GM23338 (cell line): ENCODE data around the gene ATL3.

ENCODE experiments used
- CREB1 ChIP-seq: fragments of 250-450 bp; sonication (Bioruptor Pico); IDR thresholded peaks from 2 replicates; pipeline ENCODE4 v1.5.0; 2020; ENCODE audit warnings: low read depth, mild to moderate bottlenecking, moderate library complexity
- CTCF ChIP-seq, 2 experiments: fragments of 200-600 bp in 1 of 2; sonication (generic) in 1 of 2; conservative IDR thresholded peaks; 2 replicates each; pipeline versions ENCODE4 v1.5.1 to v1.6.1; 2016 to 2017; ENCODE audit warnings: antibody characterized with exemption in 2 of 2, low read depth in 2 of 2, mild to moderate bottlenecking in 2 of 2, moderate library complexity in 1 of 2
- EZH2 ChIP-seq: fragments of 200-600 bp; sonication (generic); IDR thresholded peaks from one replicate; pipeline ENCODE4 v1.8.0; 2017; ENCODE audit warnings: antibody characterized with exemption, mild to moderate bottlenecking, low read depth; ENCODE audit not compliant: unreplicated experiment
- EZH2phosphoT487 ChIP-seq: fragments of 200-600 bp; sonication (generic); IDR thresholded peaks from one replicate; pipeline ENCODE4 v1.8.1; 2018; ENCODE audit warnings: antibody characterized with exemption; ENCODE audit not compliant: unreplicated experiment
- POLR2AphosphoS5 ChIP-seq: IDR thresholded peaks from 2 replicates; pipeline ENCODE4 v1.6.1; 2016; ENCODE audit warnings: antibody characterized with exemption, low read depth
- REST ChIP-seq: IDR thresholded peaks from one replicate; pipeline ENCODE4 v1.6.1; 2018; ENCODE audit warnings: antibody characterized with exemption; ENCODE audit not compliant: unreplicated experiment
- STAT1 ChIP-seq: IDR thresholded peaks from one replicate; pipeline ENCODE4 v1.6.1; 2016; ENCODE audit warnings: antibody characterized with exemption; ENCODE audit not compliant: unreplicated experiment
- ZNF114 ChIP-seq: fragments of 250-450 bp; sonication (Bioruptor Pico); IDR thresholded peaks from 2 replicates; pipeline ENCODE4 v1.5.0; 2020; ENCODE audit warnings: mild to moderate bottlenecking, moderate library complexity
- ZNF331 ChIP-seq: fragments of 250-450 bp; sonication (Bioruptor Pico); IDR thresholded peaks from 2 replicates; pipeline ENCODE4 v1.5.0; 2020; ENCODE audit warnings: low read depth, mild to moderate bottlenecking, moderate library complexity
- TF ChIP-seq, protein P1 (sequence below): IDR thresholded peaks from 2 replicates; pipeline ENCODE4 v1.6.1; 2016; ENCODE audit warnings: antibody characterized with exemption

DNA sequence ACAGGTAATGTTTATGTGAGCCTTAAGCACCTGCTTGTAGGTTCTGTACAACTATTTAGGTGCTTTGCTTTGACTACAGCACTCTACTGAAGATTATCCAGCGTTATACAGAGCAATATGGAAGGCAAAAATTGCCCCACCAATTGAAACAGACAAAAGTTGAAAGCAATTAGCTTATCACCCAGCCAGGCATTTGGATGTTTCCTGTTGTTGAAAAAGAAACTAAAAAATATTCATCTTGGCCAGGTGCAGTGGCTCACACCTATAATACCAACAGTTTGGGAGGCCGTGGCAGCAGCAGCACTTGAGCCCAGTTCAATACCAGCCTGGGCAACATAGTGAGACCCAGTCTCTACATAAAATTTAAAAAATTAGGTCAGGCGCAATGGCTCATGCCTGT is 18.5 kb downstream of the ATL3 start:
- TF ChIP-seq CTCF (conservative IDR thresholded peaks at IDR 0.05; ENCODE audit: low read depth in 2 of 2), result no peak
- no peak for TF ChIP-seq ZNF331
- TF ChIP-seq EZH2, result no peak
- TF ChIP-seq ZNF114, result no peak
- TF ChIP-seq POLR2AphosphoS5, result no peak
- TF ChIP-seq REST, result no peak
- no peak for TF ChIP-seq CREB1 (CRISPR knock-in tag)
- TF ChIP-seq STAT1, result no peak
- TF ChIP-seq, protein P1, sequence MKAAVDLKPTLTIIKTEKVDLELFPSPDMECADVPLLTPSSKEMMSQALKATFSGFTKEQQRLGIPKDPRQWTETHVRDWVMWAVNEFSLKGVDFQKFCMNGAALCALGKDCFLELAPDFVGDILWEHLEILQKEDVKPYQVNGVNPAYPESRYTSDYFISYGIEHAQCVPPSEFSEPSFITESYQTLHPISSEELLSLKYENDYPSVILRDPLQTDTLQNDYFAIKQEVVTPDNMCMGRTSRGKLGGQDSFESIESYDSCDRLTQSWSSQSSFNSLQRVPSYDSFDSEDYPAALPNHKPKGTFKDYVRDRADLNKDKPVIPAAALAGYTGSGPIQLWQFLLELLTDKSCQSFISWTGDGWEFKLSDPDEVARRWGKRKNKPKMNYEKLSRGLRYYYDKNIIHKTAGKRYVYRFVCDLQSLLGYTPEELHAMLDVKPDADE, result no peak
- TF ChIP-seq EZH2phosphoT487, result no peak
